Right cardiac atrium (tissue), 5 donors: ENCODE results near the gene C2CD2L. TPM values are rescaled to one million over a fixed set of nuclear protein-coding genes. Genes with fewer than 3 reads are reported as not detected.

Experiments
- ATAC-seq, 2 donors: fragments of 200-7000 bp; cut with Tn5 transposase; one replicate each; pipeline versions ENCODE4 v1.8.0 to v1.9.1; 2020; ENCODE audit warnings: moderate library complexity in 2 of 2, mild to moderate bottlenecking in 1 of 2
- DNase-seq, 3 donors: peaks; one replicate each; pipeline ENCODE4 v3.0.0-alpha.2; 2020
- H3K27ac ChIP-seq: one replicate; pipeline ENCODE4 v1.5.1; 2013; ENCODE audit warnings: mild to moderate bottlenecking, low read length, control low read depth, moderate library complexity
- H3K27me3 ChIP-seq: one replicate; pipeline ENCODE4 v1.6.1; 2013; ENCODE audit not compliant: control insufficient read depth, insufficient read depth
- H3K4me1 ChIP-seq: one replicate; pipeline ENCODE4 v1.6.1; 2013; ENCODE audit warnings: low read length; ENCODE audit not compliant: control insufficient read depth, insufficient read depth
- H3K4me3 ChIP-seq: one replicate; pipeline ENCODE4 v1.5.1; 2013; ENCODE audit warnings: low read length, control low read depth
- H3K9me3 ChIP-seq: one replicate; pipeline ENCODE4 v1.6.1; 2013; ENCODE audit warnings: low read length; ENCODE audit not compliant: control insufficient read depth
- WGBS: extraction: QIAGEN DNeasy Blood & Tissue Kit; methylation state at CpG from one replicate; pipeline ENCODE4 v1.1.7; 2013; 5-methylcytosine and 5-hydroxymethylcytosine counted together
- intact Hi-C, 4 donors: fragments of 100-400 bp; cut with DNase I; formaldehyde crosslinking; loops; one replicate each; pipeline versions ENCODE4 v1.11.0 to v1.14.0; 2022 to 2023
- polyA plus RNA-seq: library from polyadenylated mRNA; stranded (reverse); fragments of 200-250 nt; gene quantifications from one replicate; pipeline ENCODE4 v1.2.3, GENCODE V29; 2013
- total RNA-seq, 4 donors: library from RNA; stranded (reverse); fragmentation: NEBNext Ultra II Directional; extraction: Animal tissue kit (Norgen Biotek cat#: 25700); gene quantifications; one replicate each; pipeline ENCODE4 v1.2.1, GENCODE V29; 2021
- donor health status: healthy with polysubstance abuse.
- donor health status: DM: no; HTN: yes; CAD: no.
- donor health status: DM: no; HTN: no; CAD: no.
- donor health status: DM: no; HTN: yes; CAD: no; lungs with severe emphysema.
- donor health status: DM: yes; HTN: yes; CAD: no.

The C2CD2L gene
- total and polyA plus RNA-seq, 5 donors, result 9.1 to 11.9 (median 10.3) TPM

DNA sequence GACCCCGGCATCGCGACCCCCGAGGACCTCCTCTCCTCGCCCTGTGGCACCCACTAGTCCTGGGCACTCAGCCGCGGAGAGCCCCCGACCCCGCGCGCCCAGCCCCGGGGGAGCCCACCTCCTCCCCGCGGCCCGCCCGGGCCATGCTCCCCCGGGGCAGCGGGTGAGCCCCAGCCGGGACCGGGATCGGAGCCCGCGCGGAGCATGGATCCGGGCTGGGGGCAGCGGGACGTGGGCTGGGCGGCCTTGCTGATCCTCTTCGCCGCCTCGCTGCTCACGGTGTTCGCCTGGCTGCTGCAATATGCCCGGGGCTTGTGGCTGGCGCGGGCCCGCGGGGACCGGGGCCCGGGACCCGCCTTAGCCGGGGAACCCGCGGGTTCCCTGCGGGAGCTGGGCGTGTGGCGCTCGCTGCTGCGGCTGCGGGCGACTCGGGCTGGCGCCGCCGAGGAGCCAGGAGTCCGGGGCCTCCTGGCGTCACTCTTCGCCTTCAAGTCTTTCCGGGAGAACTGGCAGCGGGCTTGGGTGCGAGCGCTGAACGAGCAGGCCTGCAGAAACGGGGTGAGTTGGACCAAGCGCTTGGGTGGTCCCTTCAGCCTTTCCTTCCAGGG lies 498 bp downstream of the C2CD2L start:
- Histone ChIP-seq H3K4me3 (peak overlapping the region; percentile 99), H3K27me3 (no peaks in the 10 kb centered on the region), H3K9me3 (no peaks in the 10 kb centered on the region), H3K27ac (peak overlapping the region; percentile 89), H3K4me1 (peaks cover 5% of the 10 kb centered on the region)
- intact Hi-C loops, result no loop called here
- DNase-seq (peak in 2 of 3 donors; percentile 63 to 71), ATAC-seq (peak in 1 of 2 donors; percentile 26)
- WGBS, result under 1% methylated on average over 65 of the region's 65 CpGs

DNA sequence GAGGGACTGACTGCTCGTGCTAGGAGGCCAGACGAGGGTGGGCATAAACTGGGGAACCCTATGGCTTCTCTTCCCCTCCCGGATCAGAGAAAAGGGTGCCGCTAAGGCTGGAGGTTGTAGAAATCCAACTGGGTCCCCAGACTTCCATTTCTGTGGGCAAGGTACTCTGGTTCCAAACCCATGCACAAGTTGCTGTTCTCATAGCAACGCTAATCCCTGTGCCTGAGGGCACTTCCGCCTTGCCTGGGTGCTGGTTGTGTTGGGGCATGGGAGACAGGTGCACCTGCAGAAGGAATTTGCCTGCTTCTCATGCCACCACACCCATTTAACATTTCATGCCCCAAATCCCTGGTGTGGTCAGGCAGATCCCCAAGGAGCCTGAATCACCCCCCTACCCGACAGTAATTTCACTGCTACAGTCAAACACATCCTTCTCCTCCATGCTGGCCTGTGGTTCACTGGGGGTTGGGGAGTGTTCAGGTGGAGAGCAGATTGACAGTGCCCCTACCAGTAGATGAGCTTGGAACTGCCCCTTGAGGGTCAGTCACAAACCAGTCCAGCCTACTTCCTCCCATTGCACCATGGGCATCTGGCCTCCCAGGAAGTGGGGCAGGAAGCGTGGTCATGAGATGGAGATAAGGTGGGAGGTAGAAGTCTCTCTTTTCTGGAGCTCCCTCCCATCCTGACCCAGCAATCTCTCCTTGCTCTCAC lies 1.2 kb downstream of the C2CD2L start:
- Histone ChIP-seq H3K4me3 (peak overlapping the region; percentile 99), H3K27ac (no peak overlapping the region), H3K4me1 (peaks cover 5% of the 10 kb centered on the region), H3K9me3 (no peaks in the 10 kb centered on the region), H3K27me3 (no peaks in the 10 kb centered on the region)
- intact Hi-C loops, result no loop called here
- ATAC-seq (peak in 1 of 2 donors; percentile 1), DNase-seq (peak in 1 of 3 donors; percentile 53)
- WGBS, result 17% methylated on average over 8 of the region's 8 CpGs

DNA sequence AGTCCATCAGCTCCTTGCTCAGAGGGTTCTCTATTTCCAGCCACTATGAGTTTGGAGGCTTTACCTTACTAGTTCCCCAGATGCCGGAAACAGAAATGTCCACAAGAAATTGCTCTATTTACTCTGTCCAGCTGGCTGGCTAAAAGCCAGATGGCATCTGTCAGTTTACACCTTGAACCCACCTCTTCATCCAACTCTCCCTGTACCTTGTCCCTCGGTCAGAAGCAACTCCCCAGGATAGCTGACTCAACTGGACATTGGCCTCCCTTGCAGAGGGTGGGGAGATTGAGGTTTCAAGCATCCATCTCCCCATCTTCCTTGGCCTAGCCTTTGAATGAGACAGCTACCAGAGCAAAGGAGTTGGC lies 1.7 kb downstream of the C2CD2L start:
- ATAC-seq, result no peak
- WGBS, result 81% methylated on average over 2 of the region's 2 CpGs
- intact Hi-C loops, result no loop called here

DNA sequence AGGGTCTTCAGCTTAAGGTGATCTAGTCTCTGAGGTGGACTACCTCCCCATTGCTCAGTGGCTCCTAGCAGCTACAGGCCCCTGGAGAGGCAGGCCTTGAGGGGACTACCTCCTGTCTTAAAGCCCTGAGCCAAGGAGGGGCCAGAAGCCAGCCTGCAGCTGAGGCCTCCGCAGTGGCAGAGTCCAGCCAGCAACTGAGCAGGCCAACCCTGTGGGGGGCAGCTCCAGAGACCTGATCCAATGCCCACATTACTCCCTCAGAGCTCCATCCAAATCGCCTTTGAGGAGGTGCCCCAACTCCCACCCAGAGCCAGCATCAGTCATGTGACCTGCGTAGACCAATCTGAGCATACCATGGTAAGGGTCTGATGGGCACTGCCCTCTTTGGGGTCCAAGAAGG lies 2.7 kb downstream of the C2CD2L start:
- Histone ChIP-seq H3K4me3 (no peak overlapping the region), H3K27ac (no peak overlapping the region), H3K27me3 (no peaks in the 10 kb centered on the region), H3K9me3 (no peaks in the 10 kb centered on the region), H3K4me1 (peaks cover 5% of the 10 kb centered on the region)
- DNase-seq (no peak), ATAC-seq (no peak)
- intact Hi-C loops, result no loop called here
- WGBS, result 87% methylated on average over 3 of the region's 3 CpGs

More for the DNA sequence above, 1.7 kb downstream of the C2CD2L start:
- DNase-seq, result no peak
- H3K4me3 ChIP-seq, result no peak overlapping the region
- H3K9me3 ChIP-seq, result no peaks in the 10 kb centered on the region
- no peaks in the 10 kb centered on the region for H3K27me3 ChIP-seq
- H3K4me1 ChIP-seq, result peaks cover 5% of the 10 kb centered on the region
- H3K27ac ChIP-seq, result no peak overlapping the region

DNA sequence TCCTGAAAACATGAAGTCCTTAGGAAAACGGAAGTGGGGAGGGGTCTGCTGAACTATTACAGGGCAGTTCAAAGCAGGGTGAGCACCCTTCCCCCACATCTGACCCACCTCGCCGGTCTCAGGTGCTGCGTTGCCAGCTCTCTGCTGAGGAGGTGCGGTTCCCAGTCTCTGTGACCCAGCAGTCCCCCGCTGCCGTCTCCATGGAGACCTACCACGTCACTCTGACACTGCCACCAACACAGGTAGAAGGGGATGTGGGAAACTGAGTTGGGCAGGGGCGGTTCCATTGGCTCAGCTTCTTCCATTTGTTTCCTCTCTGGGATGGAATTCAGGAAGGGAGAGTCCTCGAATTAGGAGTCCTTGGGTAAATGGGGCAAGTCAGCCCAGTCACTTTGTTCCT lies 3.3 kb downstream of the C2CD2L start:
- Histone ChIP-seq H3K27ac (no peak overlapping the region), H3K4me3 (no peak overlapping the region), H3K9me3 (no peaks in the 10 kb centered on the region), H3K4me1 (peaks cover 5% of the 10 kb centered on the region), H3K27me3 (no peaks in the 10 kb centered on the region)
- ATAC-seq (no peak), DNase-seq (no peak)
- intact Hi-C loops, result no loop called here
- 82% methylated on average over 10 of the region's 10 CpGs for WGBS

DNA sequence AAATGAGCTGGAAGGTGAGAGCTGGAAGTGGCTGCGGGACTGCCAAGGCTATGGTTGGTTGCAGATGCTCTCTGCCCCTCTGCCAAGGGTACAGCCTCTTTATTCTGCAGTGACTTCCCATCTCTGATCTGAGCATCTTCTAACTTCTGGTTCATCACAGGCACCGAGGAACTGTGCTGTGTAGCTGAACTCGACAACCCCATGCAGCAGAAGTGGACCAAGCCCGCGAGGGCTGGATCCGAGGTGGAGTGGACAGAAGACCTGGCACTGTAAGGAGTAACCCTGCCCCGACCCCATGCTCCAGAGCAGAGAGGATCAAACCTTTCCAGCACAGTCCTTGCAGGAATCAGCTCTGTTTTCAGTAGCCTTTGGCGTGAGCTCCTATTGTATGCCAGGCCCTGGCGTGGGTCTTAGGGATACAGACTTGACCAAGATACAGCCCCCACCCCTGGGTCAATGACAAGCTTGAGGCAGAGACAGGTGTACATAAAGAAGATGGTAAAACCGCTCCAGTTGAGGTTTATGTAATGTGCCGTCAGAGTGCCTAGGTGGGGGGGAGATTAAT lies 4.3 kb downstream of the C2CD2L start:
- Histone ChIP-seq H3K4me1 (peaks cover 4% of the 10 kb centered on the region), H3K9me3 (no peaks in the 10 kb centered on the region), H3K27ac (no peak overlapping the region), H3K27me3 (no peaks in the 10 kb centered on the region), H3K4me3 (no peak overlapping the region)
- WGBS, result 92% methylated on average over 11 of the region's 11 CpGs
- DNase-seq (no peak), ATAC-seq (no peak)
- intact Hi-C loops, result no loop called here

DNA sequence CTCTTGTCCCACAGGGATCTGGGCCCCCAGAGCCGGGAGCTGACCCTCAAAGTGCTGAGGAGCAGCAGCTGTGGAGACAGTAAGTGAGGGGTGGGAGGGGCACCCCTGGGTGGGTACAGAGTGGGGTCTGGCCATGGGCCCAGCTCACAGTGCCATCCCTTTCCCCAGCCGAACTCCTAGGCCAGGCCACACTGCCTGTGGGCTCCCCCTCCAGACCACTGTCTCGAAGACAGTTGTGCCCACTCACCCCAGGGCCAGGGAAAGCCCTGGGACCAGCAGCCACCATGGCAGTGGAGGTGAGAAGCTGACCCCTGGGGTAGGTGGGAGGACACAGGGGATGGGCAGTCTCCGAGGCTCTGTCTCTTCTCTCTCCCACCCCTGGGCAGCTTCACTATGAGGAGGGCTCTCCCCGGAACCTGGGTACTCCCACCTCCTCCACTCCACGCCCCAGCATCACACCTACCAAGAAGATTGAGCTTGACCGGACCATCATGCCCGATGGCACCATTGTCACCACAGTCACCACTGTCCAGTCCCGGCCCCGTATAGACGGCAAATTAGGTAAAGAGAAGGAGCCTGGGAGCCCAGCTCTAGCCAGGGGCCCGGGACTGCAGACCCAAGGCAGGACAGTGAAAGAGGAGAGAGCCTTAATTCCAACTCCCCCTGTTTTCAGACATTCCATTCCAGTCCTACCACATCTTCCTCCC lies 5.3 kb downstream of the C2CD2L start:
- peak in 1 of 3 donors; percentile 41 for DNase-seq
- no peaks in the 10 kb centered on the region for H3K9me3 ChIP-seq

DNA sequence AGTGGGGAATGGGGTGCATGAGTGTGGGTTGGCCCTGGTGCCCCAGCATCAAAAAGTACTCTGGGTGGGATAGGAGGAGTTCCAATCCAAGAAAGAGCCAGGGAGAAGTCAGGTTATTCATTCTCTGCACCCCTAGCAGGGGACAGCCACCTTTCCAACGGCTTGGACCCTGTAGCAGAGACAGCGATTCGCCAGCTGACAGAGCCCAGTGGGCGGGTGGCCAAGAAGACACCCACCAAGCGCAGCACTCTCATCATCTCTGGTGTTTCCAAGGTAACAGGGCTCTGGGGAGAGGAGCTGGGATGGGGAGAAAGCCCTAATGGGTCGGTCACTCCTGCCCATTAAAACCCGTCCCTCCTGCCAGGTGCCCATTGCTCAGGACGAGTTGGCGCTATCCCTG lies 6.6 kb downstream of the C2CD2L start:
- Histone ChIP-seq H3K27ac (no peak overlapping the region), H3K4me1 (no peaks in the 10 kb centered on the region), H3K4me3 (no peak overlapping the region), H3K27me3 (no peaks in the 10 kb centered on the region), H3K9me3 (no peaks in the 10 kb centered on the region)
- 93% methylated on average over 9 of the region's 9 CpGs for WGBS
- no peak for DNase-seq
- intact Hi-C loops, result no loop called here
- no peak for ATAC-seq

More for the DNA sequence above, 5.3 kb downstream of the C2CD2L start:
- no peak overlapping the region for H3K4me3 ChIP-seq
- no peak for ATAC-seq
- H3K27ac ChIP-seq, result no peak overlapping the region
- intact Hi-C loops, result no loop called here
- no peaks in the 10 kb centered on the region for H3K27me3 ChIP-seq
- WGBS, result 87% methylated on average over 12 of the region's 12 CpGs
- no peaks in the 10 kb centered on the region for H3K4me1 ChIP-seq

DNA sequence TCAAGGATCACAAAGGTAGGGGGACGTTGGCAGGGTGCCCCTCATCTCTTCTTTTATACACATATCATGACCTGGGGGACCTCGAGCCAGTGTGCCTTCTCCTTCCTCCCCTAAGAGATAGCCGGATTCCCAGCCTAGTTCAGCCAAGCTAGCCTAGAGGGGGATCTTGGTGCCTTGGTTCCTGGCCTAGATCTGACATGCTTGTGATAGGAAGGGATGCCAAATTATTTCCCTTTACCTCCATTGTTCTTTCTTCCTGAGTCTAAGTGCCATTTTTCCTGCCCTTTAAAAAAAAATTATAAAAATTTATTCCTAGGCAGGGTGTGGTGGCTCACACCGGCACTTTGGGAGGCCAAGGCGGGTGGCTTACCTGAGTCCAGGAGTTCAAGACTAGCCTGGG lies 7.2 kb downstream of the C2CD2L start:
- no peaks in the 10 kb centered on the region for H3K4me1 ChIP-seq
- DNase-seq (no peak), ATAC-seq (no peak)
- no peak overlapping the region for H3K4me3 ChIP-seq
- H3K27me3 ChIP-seq, result no peaks in the 10 kb centered on the region
- H3K9me3 ChIP-seq, result no peaks in the 10 kb centered on the region
- no peak overlapping the region for H3K27ac ChIP-seq
- WGBS, result 71% methylated on average over 5 of the region's 5 CpGs
- intact Hi-C loops, result no loop called here

DNA sequence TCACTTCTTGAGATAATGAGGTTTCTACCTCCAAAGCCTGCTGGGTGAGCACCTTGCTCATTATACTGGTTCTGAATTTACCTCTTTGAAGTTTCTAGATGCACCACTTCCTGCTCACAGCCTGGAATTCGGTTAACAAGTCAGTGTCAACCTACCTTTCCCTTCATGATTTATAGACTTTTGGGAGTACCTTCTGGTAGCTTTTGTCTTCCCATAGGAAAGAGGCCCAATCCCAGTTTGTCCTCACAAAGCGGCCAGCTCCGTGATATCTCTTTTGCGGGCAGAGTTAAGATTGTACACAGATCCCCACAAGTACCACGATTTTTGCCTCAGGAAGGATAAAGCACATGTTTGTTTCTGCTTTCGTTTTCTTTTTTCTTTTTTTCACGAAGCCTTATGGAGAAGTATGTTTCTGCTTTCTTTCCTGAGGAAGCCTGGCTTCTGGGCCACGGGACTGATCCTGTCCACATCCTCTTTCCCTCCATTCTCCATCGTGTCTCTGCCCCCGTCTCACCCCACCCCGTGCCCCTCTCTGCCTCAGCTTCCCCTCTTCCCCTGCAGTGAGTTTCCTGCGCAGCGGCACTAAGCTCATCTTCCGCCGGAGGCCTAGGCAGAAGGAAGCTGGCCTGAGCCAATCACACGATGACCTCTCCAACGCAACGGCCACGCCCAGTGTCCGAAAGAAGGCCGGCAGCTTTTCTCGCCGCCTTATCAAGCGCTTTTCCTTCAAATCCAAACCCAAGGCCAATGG lies 8.5 kb downstream of the C2CD2L start:
- 59% methylated on average over 24 of the region's 24 CpGs for WGBS
- intact Hi-C loops, result no loop called here

More for the DNA sequence above, 8.5 kb downstream of the C2CD2L start:
- Histone ChIP-seq H3K4me1 (no peaks in the 10 kb centered on the region), H3K27ac (peak overlapping the region; percentile 17), H3K4me3 (no peak overlapping the region), H3K9me3 (no peaks in the 10 kb centered on the region), H3K27me3 (no peaks in the 10 kb centered on the region)
- DNase-seq (peak; percentile 60 to 89 (median 79)), ATAC-seq (peak; percentile 55 to 56)
